ENCODE measurements around the gene NEGR1.
"Not testable (repeated sequence)": the region's sequence is repeated elsewhere in the genome, so short reads cannot be mapped to it uniquely, and the experiment has no call there.

NEGR1 gene

GRCh38 chr1:71956613-71957285 lies 325.6 kb downstream of the NEGR1 start:
- in situ Hi-C loops (cut with HindIII; ENCODE audit: low sequenced_read_pairs), result no loop called here

- in situ Hi-C loops (cut with HindIII; ENCODE audit: low sequenced_read_pairs), result no loop called here
Observed at GRCh38 chr1:71950579-71950978, 331.8 kb downstream of the NEGR1 start.

GRCh38 chr1:71949681-71950080 lies 332.7 kb downstream of the NEGR1 start:
- in situ Hi-C loops (cut with HindIII; ENCODE audit: low sequenced_read_pairs), result no loop called here

- in situ Hi-C loops (cut with HindIII; ENCODE audit: low sequenced_read_pairs), result no loop called here
Observed at GRCh38 chr1:71948561-71948960, 333.8 kb downstream of the NEGR1 start.

GRCh38 chr1:71944006-71944405 lies 338.3 kb downstream of the NEGR1 start:
- in situ Hi-C loops (cut with HindIII; ENCODE audit: low sequenced_read_pairs), result no loop called here

GRCh38 chr1:71940261-71940660 lies 342.1 kb downstream of the NEGR1 start:
- in situ Hi-C loops (cut with HindIII; ENCODE audit: low sequenced_read_pairs), result no loop called here

GRCh38 chr1:71930511-71930910 lies 351.8 kb downstream of the NEGR1 start:
- in situ Hi-C loops (cut with HindIII; ENCODE audit: low sequenced_read_pairs), result no loop called here

GRCh38 chr1:71921935-71922559 lies 360.3 kb downstream of the NEGR1 start:
- in situ Hi-C loops (cut with HindIII; ENCODE audit: low sequenced_read_pairs), result no loop called here

- in situ Hi-C loops (cut with HindIII; ENCODE audit: low sequenced_read_pairs), result no loop called here
Observed at GRCh38 chr1:71921204-71921603, 361.1 kb downstream of the NEGR1 start.

- in situ Hi-C loops (cut with HindIII; ENCODE audit: low sequenced_read_pairs), result no loop called here
Observed at GRCh38 chr1:71920556-71920955, 361.8 kb downstream of the NEGR1 start.

GRCh38 chr1:71919811-71920509 lies 362.4 kb downstream of the NEGR1 start:
- in situ Hi-C loops (cut with HindIII; ENCODE audit: low sequenced_read_pairs), result no loop called here

- in situ Hi-C loops (cut with HindIII; ENCODE audit: low sequenced_read_pairs), result no loop called here
Observed at GRCh38 chr1:71918630-71919029, 363.7 kb downstream of the NEGR1 start.

- in situ Hi-C loops (cut with HindIII; ENCODE audit: low sequenced_read_pairs), result no loop called here
Observed at GRCh38 chr1:71916894-71917293, 365.4 kb downstream of the NEGR1 start.

GRCh38 chr1:71914626-71915025 lies 367.7 kb downstream of the NEGR1 start:
- in situ Hi-C loops (cut with HindIII; ENCODE audit: low sequenced_read_pairs), result no loop called here

GRCh38 chr1:71908871-71909390 lies 373.4 kb downstream of the NEGR1 start:
- in situ Hi-C loops (cut with HindIII; ENCODE audit: low sequenced_read_pairs), result no loop called here

GRCh38 chr1:71908303-71908702 lies 374.0 kb downstream of the NEGR1 start:
- in situ Hi-C loops (cut with HindIII; ENCODE audit: low sequenced_read_pairs), result no loop called here

GRCh38 chr1:71899881-71900280 lies 382.5 kb downstream of the NEGR1 start:
- in situ Hi-C loops (cut with HindIII; ENCODE audit: low sequenced_read_pairs), result no loop called here

- in situ Hi-C loops (cut with HindIII; ENCODE audit: low sequenced_read_pairs), result not testable (repeated sequence)
Observed at GRCh38 chr1:71888166-71888565, 394.2 kb downstream of the NEGR1 start.

GRCh38 chr1:71885171-71885570 lies 397.2 kb downstream of the NEGR1 start:
- in situ Hi-C loops (cut with HindIII; ENCODE audit: low sequenced_read_pairs), result no loop called here

GRCh38 chr1:71882637-71883036 lies 399.7 kb downstream of the NEGR1 start:
- in situ Hi-C loops (cut with HindIII; ENCODE audit: low sequenced_read_pairs), result no loop called here

- in situ Hi-C loops (cut with HindIII; ENCODE audit: low sequenced_read_pairs), result no loop called here
Observed at GRCh38 chr1:71882226-71882625, 400.1 kb downstream of the NEGR1 start.

GRCh38 chr1:71881611-71882010 lies 400.7 kb downstream of the NEGR1 start:
- in situ Hi-C loops (cut with HindIII; ENCODE audit: low sequenced_read_pairs), result no loop called here
